ENCODE results near the gene SNX9.

SNX9 gene

GRCh38 chr6:157980288-157981131, 157.5 kb downstream of the SNX9 start:
- Histone ChIP-seq H3K4me1 (ENCODE audit: control insufficient read depth in 1 of 2, insufficient read depth in 2 of 2, low read length in 2 of 2) (peaks cover 6 to 12% of the 10 kb centered on the region in 2 donors), H3K36me3 (ENCODE audit: control insufficient read depth in 1 of 2, insufficient read depth in 2 of 2, low read length in 2 of 2) (no peaks in the 10 kb centered on the region), H3K27me3 (ENCODE audit: low read depth, low read length) (no peaks in the 10 kb centered on the region), H3K27ac (ENCODE audit: low read length) (peak overlapping the region; percentile 19), H3K4me3 (ENCODE audit: low read depth in 1 of 2, low read length in 2 of 2) (peak overlapping the region; percentile 66 to 89), H3K9me3 (ENCODE audit: control insufficient read depth in 1 of 2, low read length in 2 of 2) (no peaks in the 10 kb centered on the region)

DNA sequence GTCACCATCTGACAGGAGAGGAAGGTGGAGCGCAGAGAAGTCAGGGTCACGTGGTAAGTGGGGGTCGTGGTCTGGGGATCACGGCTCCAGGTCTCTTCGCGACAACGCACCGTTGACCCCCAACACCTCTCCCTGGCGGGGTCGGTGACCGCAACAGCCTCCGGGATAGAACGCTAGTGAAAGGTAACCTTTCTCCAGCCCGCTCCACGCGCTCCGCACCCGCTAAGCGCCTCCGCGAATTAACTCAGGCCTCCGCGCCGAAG, 158.0 kb downstream of the SNX9 start:
- Histone ChIP-seq H3K4me3 (ENCODE audit: low read depth in 1 of 2, low read length in 2 of 2) (peak overlapping the region; percentile 66 to 89), H3K36me3 (ENCODE audit: control insufficient read depth in 1 of 2, insufficient read depth in 2 of 2, low read length in 2 of 2) (no peaks in the 10 kb centered on the region), H3K27ac (ENCODE audit: low read length) (peak overlapping the region; percentile 19), H3K4me1 (ENCODE audit: control insufficient read depth in 1 of 2, insufficient read depth in 2 of 2, low read length in 2 of 2) (peaks cover 6 to 12% of the 10 kb centered on the region in 2 donors), H3K27me3 (ENCODE audit: low read depth, low read length) (no peaks in the 10 kb centered on the region), H3K9me3 (ENCODE audit: control insufficient read depth in 1 of 2, low read length in 2 of 2) (no peaks in the 10 kb centered on the region)

GRCh38 chr6:157981395-157982101, 158.5 kb downstream of the SNX9 start, which contains the start of gene SYNJ2:
Gene SYNJ2 (plus strand): TSS chr6:157981863. CDS start chr6:157981962, 99 bp downstream.
- H3K4me1 ChIP-seq (ENCODE audit: control insufficient read depth in 1 of 2, insufficient read depth in 2 of 2, low read length in 2 of 2) = peaks cover 6 to 12% of the 10 kb centered on the region in 2 donors
- no peaks in the 10 kb centered on the region for H3K27me3 ChIP-seq (ENCODE audit: low read depth, low read length)
- peak within 1 kb of the TSS; percentile 70 to 89 for H3K4me3 ChIP-seq (ENCODE audit: low read depth in 1 of 2, low read length in 2 of 2)
- no peaks in the 10 kb centered on the region for H3K36me3 ChIP-seq (ENCODE audit: control insufficient read depth in 1 of 2, insufficient read depth in 2 of 2, low read length in 2 of 2)
- H3K9me3 ChIP-seq (ENCODE audit: control insufficient read depth in 1 of 2, low read length in 2 of 2) = no peaks in the 10 kb centered on the region
- H3K27ac ChIP-seq (ENCODE audit: low read length) = peak within 1 kb of the TSS; percentile 19

DNA sequence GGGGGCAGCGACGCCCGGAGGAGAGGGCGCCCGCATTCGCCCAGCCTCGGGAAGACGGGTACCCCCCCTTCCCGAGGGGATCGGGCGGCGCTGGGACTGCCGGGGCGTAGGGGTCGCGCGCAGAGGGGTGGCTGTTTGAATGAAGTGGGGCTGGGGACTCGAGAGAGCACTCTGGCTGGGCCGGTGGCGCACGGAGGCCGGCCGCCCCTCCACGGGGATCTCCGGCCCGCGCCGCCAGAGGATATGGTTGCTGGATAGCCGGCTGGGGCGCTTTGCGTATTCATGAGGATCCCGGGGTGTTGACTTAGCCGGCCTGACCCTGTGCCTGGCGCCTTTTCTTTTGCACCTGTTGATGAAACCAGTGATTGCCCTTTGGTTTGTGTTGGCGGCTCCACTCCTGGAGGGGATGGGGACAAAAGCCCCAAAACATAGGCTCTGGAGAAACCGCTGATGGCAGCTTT, 159.1 kb downstream of the SNX9 start:
- H3K27me3 ChIP-seq (ENCODE audit: low read depth, low read length) = no peaks in the 10 kb centered on the region
- H3K36me3 ChIP-seq (ENCODE audit: control insufficient read depth in 1 of 2, insufficient read depth in 2 of 2, low read length in 2 of 2) = no peaks in the 10 kb centered on the region
- no peaks in the 10 kb centered on the region for H3K9me3 ChIP-seq (ENCODE audit: control insufficient read depth in 1 of 2, low read length in 2 of 2)
- no peak overlapping the region for H3K27ac ChIP-seq (ENCODE audit: low read length)
- H3K4me3 ChIP-seq (ENCODE audit: low read depth in 1 of 2, low read length in 2 of 2) = peak overlapping the region; percentile 70 to 89
- peaks cover 6 to 12% of the 10 kb centered on the region in 2 donors for H3K4me1 ChIP-seq (ENCODE audit: control insufficient read depth in 1 of 2, insufficient read depth in 2 of 2, low read length in 2 of 2)

- H3K4me1 ChIP-seq (ENCODE audit: control insufficient read depth in 1 of 2, insufficient read depth in 2 of 2, low read length in 2 of 2) = peaks cover 6 to 12% of the 10 kb centered on the region in 2 donors
- no peaks in the 10 kb centered on the region for H3K27me3 ChIP-seq (ENCODE audit: low read depth, low read length)
- peak overlapping the region; percentile 70 to 89 for H3K4me3 ChIP-seq (ENCODE audit: low read depth in 1 of 2, low read length in 2 of 2)
- no peaks in the 10 kb centered on the region for H3K9me3 ChIP-seq (ENCODE audit: control insufficient read depth in 1 of 2, low read length in 2 of 2)
- no peaks in the 10 kb centered on the region for H3K36me3 ChIP-seq (ENCODE audit: control insufficient read depth in 1 of 2, insufficient read depth in 2 of 2, low read length in 2 of 2)
- no peak overlapping the region for H3K27ac ChIP-seq (ENCODE audit: low read length)
Measured at GRCh38 chr6:157982563-157983405, 159.7 kb downstream of the SNX9 start.

DNA sequence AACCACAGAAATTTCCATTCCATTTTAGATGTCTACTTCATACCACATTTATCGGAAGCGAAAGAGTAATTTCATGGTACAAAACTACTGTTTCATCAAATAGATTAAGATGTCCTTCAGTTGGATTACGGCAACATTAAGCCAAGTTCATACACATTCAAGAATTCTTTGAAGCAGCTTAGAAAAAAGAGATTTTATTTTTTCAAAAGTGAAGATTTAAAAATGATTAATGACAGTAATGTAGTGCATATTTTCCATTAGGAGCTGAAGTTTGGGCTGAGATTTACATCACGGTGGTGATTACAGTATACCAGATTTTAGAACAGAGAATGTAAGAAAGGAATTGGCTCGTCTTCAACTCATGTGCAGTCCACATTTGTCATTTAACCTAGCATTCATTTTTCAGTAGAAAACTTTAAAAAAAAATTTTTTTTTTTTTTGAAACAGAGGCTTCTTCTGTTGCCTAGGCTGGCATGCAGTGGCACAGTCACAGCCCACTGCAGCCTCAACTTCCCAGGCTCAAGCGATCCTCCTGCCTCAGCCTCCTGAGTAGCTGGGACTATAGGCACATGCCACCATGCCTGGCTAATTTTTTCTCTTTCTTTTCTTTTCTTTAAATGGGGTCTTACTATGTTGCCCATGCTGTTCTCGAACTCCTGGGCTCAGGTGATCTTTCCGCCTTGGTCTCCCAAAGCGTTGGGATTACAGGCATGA, 160.5 kb downstream of the SNX9 start:
- Histone ChIP-seq H3K27me3 (ENCODE audit: low read depth, low read length) (no peaks in the 10 kb centered on the region), H3K4me3 (ENCODE audit: low read depth in 1 of 2, low read length in 2 of 2) (peak overlapping the region; percentile 70 to 89), H3K9me3 (ENCODE audit: control insufficient read depth in 1 of 2, low read length in 2 of 2) (no peaks in the 10 kb centered on the region)

GRCh38 chr6:157984128-157984527, 161.1 kb downstream of the SNX9 start:
- H3K27me3 ChIP-seq (ENCODE audit: low read depth, low read length) = no peaks in the 10 kb centered on the region
- no peak overlapping the region for H3K27ac ChIP-seq (ENCODE audit: low read length)
- no peaks in the 10 kb centered on the region for H3K36me3 ChIP-seq (ENCODE audit: control insufficient read depth in 1 of 2, insufficient read depth in 2 of 2, low read length in 2 of 2)
- H3K4me3 ChIP-seq (ENCODE audit: low read depth in 1 of 2, low read length in 2 of 2) = no peak overlapping the region
- no peaks in the 10 kb centered on the region for H3K9me3 ChIP-seq (ENCODE audit: control insufficient read depth in 1 of 2, low read length in 2 of 2)
- H3K4me1 ChIP-seq (ENCODE audit: control insufficient read depth in 1 of 2, insufficient read depth in 2 of 2, low read length in 2 of 2) = peaks cover 6 to 12% of the 10 kb centered on the region in 2 donors

More for the DNA sequence above, 160.5 kb downstream of the SNX9 start:
- no peak overlapping the region for H3K27ac ChIP-seq (ENCODE audit: low read length)
- peaks cover 6 to 12% of the 10 kb centered on the region in 2 donors for H3K4me1 ChIP-seq (ENCODE audit: control insufficient read depth in 1 of 2, insufficient read depth in 2 of 2, low read length in 2 of 2)
- no peaks in the 10 kb centered on the region for H3K36me3 ChIP-seq (ENCODE audit: control insufficient read depth in 1 of 2, insufficient read depth in 2 of 2, low read length in 2 of 2)

GRCh38 chr6:157984686-157985225, 161.7 kb downstream of the SNX9 start:
- H3K36me3 ChIP-seq (ENCODE audit: control insufficient read depth in 1 of 2, insufficient read depth in 2 of 2, low read length in 2 of 2) = no peaks in the 10 kb centered on the region
- no peak overlapping the region for H3K4me3 ChIP-seq (ENCODE audit: low read depth in 1 of 2, low read length in 2 of 2)
- peaks cover 6 to 16% of the 10 kb centered on the region in 2 donors for H3K4me1 ChIP-seq (ENCODE audit: control insufficient read depth in 1 of 2, insufficient read depth in 2 of 2, low read length in 2 of 2)
- H3K27me3 ChIP-seq (ENCODE audit: low read depth, low read length) = no peaks in the 10 kb centered on the region
- H3K9me3 ChIP-seq (ENCODE audit: control insufficient read depth in 1 of 2, low read length in 2 of 2) = no peaks in the 10 kb centered on the region
- H3K27ac ChIP-seq (ENCODE audit: low read length) = no peak overlapping the region

- H3K4me3 ChIP-seq (ENCODE audit: low read depth in 1 of 2, low read length in 2 of 2) = no peak overlapping the region
- H3K9me3 ChIP-seq (ENCODE audit: control insufficient read depth in 1 of 2, low read length in 2 of 2) = no peaks in the 10 kb centered on the region
- H3K36me3 ChIP-seq (ENCODE audit: control insufficient read depth in 1 of 2, insufficient read depth in 2 of 2, low read length in 2 of 2) = no peaks in the 10 kb centered on the region
- H3K27me3 ChIP-seq (ENCODE audit: low read depth, low read length) = no peaks in the 10 kb centered on the region
- peaks cover 6 to 21% of the 10 kb centered on the region in 2 donors for H3K4me1 ChIP-seq (ENCODE audit: control insufficient read depth in 1 of 2, insufficient read depth in 2 of 2, low read length in 2 of 2)
- H3K27ac ChIP-seq (ENCODE audit: low read length) = no peak overlapping the region
Measured at GRCh38 chr6:157985378-157986155, 162.5 kb downstream of the SNX9 start.
